Neural cell (in vitro differentiated cells): ENCODE measurements around the gene SLC27A2. TPM values are rescaled to one million over a fixed set of nuclear protein-coding genes. Genes with fewer than 3 reads are reported as not detected.

ENCODE experiments used
- H2AFZ ChIP-seq: fragments of 200-600, 300-800 bp; sonication (generic), shearing (Covaris generic); 2 replicates; pipeline ENCODE4 v1.6.0; 2014; ENCODE audit warnings: low read depth, mild to moderate bottlenecking, antibody characterized with exemption, low read length, moderate library complexity
- H3F3A ChIP-seq: fragments of 200-600 bp; shearing (Covaris generic); 2 replicates; pipeline ENCODE4 v1.6.1; 2016; ENCODE audit warnings: mild to moderate bottlenecking, moderate library complexity, mixed read lengths, antibody characterized with exemption, low read length; ENCODE audit not compliant: insufficient read depth, poor library complexity, severe bottlenecking
- H3K27ac ChIP-seq: fragments of 200-600, 300-800 bp; sonication (generic), shearing (Covaris generic); 2 replicates; pipeline ENCODE4 v1.5.1; 2014; ENCODE audit warnings: mild to moderate bottlenecking, low read length, moderate library complexity
- H3K27me3 ChIP-seq: fragments of 300-800, 200-600 bp; sonication (generic), shearing (Covaris generic); 2 replicates; pipeline ENCODE4 v1.6.0; 2014; ENCODE audit warnings: mild to moderate bottlenecking, low read depth, low read length, moderate library complexity; ENCODE audit not compliant: insufficient read depth
- H3K36me3 ChIP-seq: fragments of 300-800, 200-600 bp; sonication (generic), shearing (Covaris generic); 2 replicates; pipeline ENCODE4 v1.5.1; 2014; ENCODE audit warnings: mild to moderate bottlenecking, antibody characterized with exemption, low read length, moderate library complexity; ENCODE audit not compliant: insufficient read depth
- H3K4me2 ChIP-seq: fragments of 300-800, 200-600 bp; sonication (generic), shearing (Covaris generic); 2 replicates; pipeline ENCODE4 v1.6.0; 2014; ENCODE audit warnings: mild to moderate bottlenecking, low read length
- H3K4me3 ChIP-seq: fragments of 300-800, 200-600 bp; sonication (generic), shearing (Covaris generic); 2 replicates; pipeline ENCODE4 v1.5.1; 2014; ENCODE audit warnings: mild to moderate bottlenecking, low read length, moderate library complexity
- H3K79me2 ChIP-seq: fragments of 200-600 bp; shearing (Covaris generic); replicated peaks from 2 replicates; pipeline ENCODE4 v1.6.0; 2014; ENCODE audit warnings: mild to moderate bottlenecking, low read length, moderate library complexity; ENCODE audit not compliant: insufficient read depth
- H3K9ac ChIP-seq: fragments of 300-800, 200-600 bp; sonication (generic), shearing (Covaris generic); 2 replicates; pipeline ENCODE4 v1.6.1; 2016; ENCODE audit warnings: mild to moderate bottlenecking, low read length, mixed read lengths
- H3K9me2 ChIP-seq: fragments of 200-600 bp; shearing (Covaris generic); 2 replicates; pipeline ENCODE4 v1.6.1; 2016; ENCODE audit warnings: mild to moderate bottlenecking, low read length, mixed read lengths; ENCODE audit not compliant: insufficient read depth
- H3K9me3 ChIP-seq: fragments of 200-600, 300-800 bp; sonication (generic), shearing (Covaris generic); 2 replicates; pipeline ENCODE4 v1.6.1; 2016; ENCODE audit warnings: mild to moderate bottlenecking, mixed run types, low read length, moderate library complexity, mixed read lengths
- H4K20me1 ChIP-seq: fragments of 200-600 bp; shearing (Covaris generic); 2 replicates; pipeline ENCODE4 v1.6.1; 2016; ENCODE audit warnings: mild to moderate bottlenecking, mixed run types; ENCODE audit not compliant: insufficient read depth
- EP300 ChIP-seq: fragments of 450-650 bp; conservative IDR thresholded peaks from 2 replicates; pipeline ENCODE4 v1.6.1; 2014; ENCODE audit warnings: antibody characterized with exemption, mild to moderate bottlenecking, moderate library complexity; ENCODE audit not compliant: poor library complexity, severe bottlenecking
- EZH2 ChIP-seq: fragments of 200-600, 300-800 bp; shearing (Covaris generic), sonication (generic); IDR thresholded peaks from 2 replicates; pipeline ENCODE4 v1.6.1; 2014; ENCODE audit warnings: antibody characterized with exemption, low read length, borderline replicate concordance, mild to moderate bottlenecking; ENCODE audit not compliant: insufficient read depth, poor library complexity, severe bottlenecking
- MXI1 ChIP-seq: fragments of 450-650 bp; conservative IDR thresholded peaks from 2 replicates; pipeline ENCODE4 v1.6.1; 2014; ENCODE audit warnings: antibody characterized with exemption, mild to moderate bottlenecking; ENCODE audit not compliant: poor library complexity, severe bottlenecking
- POLR2AphosphoS5 ChIP-seq: IDR thresholded peaks from 2 replicates; pipeline ENCODE4 v1.6.1; 2012
- RAD21 ChIP-seq: fragments of 450-650 bp; conservative IDR thresholded peaks from 2 replicates; pipeline ENCODE4 v1.6.1; 2014; ENCODE audit warnings: antibody characterized with exemption, mild to moderate bottlenecking, moderate library complexity
- SMC3 ChIP-seq: fragments of 450-650 bp; conservative IDR thresholded peaks from 2 replicates; pipeline ENCODE4 v1.6.1; 2014; ENCODE audit warnings: antibody characterized with exemption, mild to moderate bottlenecking, moderate library complexity; ENCODE audit not compliant: poor library complexity
- TAF1 ChIP-seq: IDR thresholded peaks from 2 replicates; pipeline ENCODE4 v1.6.1; 2012; ENCODE audit warnings: low read depth
- polyA plus RNA-seq: library from polyadenylated mRNA; depleted of rRNA; stranded (reverse); fragments of >200 nt; gene quantifications from 2 replicates; pipeline ENCODE4 v1.2.3, GENCODE V29; 2014
- TF ChIP-seq, protein P1 (sequence below): IDR thresholded peaks from 2 replicates; pipeline ENCODE4 v1.6.1; 2012; ENCODE audit warnings: borderline replicate concordance
- TF ChIP-seq, protein P2 (sequence below): fragments of 450-650 bp; IDR thresholded peaks from 2 replicates; pipeline ENCODE4 v1.5.1; 2014; ENCODE audit warnings: antibody characterized with exemption, mild to moderate bottlenecking, moderate library complexity; ENCODE audit not compliant: poor library complexity, severe bottlenecking

The SLC27A2 gene
- polyA plus RNA-seq, 1 donor from 2014 or later, result 3.5 TPM

- no peaks in the 10 kb centered on the region for H3K27me3 ChIP-seq
- no peaks in the 10 kb centered on the region for H3K9me2 ChIP-seq
- no peaks in the 10 kb centered on the region for H3K79me2 ChIP-seq
- no peak overlapping the region for H3K4me3 ChIP-seq
- H2AFZ ChIP-seq, result no peak overlapping the region
- TF ChIP-seq, protein P1, sequence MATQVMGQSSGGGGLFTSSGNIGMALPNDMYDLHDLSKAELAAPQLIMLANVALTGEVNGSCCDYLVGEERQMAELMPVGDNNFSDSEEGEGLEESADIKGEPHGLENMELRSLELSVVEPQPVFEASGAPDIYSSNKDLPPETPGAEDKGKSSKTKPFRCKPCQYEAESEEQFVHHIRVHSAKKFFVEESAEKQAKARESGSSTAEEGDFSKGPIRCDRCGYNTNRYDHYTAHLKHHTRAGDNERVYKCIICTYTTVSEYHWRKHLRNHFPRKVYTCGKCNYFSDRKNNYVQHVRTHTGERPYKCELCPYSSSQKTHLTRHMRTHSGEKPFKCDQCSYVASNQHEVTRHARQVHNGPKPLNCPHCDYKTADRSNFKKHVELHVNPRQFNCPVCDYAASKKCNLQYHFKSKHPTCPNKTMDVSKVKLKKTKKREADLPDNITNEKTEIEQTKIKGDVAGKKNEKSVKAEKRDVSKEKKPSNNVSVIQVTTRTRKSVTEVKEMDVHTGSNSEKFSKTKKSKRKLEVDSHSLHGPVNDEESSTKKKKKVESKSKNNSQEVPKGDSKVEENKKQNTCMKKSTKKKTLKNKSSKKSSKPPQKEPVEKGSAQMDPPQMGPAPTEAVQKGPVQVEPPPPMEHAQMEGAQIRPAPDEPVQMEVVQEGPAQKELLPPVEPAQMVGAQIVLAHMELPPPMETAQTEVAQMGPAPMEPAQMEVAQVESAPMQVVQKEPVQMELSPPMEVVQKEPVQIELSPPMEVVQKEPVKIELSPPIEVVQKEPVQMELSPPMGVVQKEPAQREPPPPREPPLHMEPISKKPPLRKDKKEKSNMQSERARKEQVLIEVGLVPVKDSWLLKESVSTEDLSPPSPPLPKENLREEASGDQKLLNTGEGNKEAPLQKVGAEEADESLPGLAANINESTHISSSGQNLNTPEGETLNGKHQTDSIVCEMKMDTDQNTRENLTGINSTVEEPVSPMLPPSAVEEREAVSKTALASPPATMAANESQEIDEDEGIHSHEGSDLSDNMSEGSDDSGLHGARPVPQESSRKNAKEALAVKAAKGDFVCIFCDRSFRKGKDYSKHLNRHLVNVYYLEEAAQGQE, result no peak
- no peak for TF ChIP-seq MXI1
- TF ChIP-seq SMC3, result no peak
- TF ChIP-seq POLR2AphosphoS5, result no peak
- TF ChIP-seq, protein P2, sequence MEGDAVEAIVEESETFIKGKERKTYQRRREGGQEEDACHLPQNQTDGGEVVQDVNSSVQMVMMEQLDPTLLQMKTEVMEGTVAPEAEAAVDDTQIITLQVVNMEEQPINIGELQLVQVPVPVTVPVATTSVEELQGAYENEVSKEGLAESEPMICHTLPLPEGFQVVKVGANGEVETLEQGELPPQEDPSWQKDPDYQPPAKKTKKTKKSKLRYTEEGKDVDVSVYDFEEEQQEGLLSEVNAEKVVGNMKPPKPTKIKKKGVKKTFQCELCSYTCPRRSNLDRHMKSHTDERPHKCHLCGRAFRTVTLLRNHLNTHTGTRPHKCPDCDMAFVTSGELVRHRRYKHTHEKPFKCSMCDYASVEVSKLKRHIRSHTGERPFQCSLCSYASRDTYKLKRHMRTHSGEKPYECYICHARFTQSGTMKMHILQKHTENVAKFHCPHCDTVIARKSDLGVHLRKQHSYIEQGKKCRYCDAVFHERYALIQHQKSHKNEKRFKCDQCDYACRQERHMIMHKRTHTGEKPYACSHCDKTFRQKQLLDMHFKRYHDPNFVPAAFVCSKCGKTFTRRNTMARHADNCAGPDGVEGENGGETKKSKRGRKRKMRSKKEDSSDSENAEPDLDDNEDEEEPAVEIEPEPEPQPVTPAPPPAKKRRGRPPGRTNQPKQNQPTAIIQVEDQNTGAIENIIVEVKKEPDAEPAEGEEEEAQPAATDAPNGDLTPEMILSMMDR, result no peak
- TF ChIP-seq RAD21, result no peak
- no peak for TF ChIP-seq EP300
- no peak for TF ChIP-seq TAF1
- TF ChIP-seq EZH2, result no peak
- H3K9me3 ChIP-seq, result no peaks in the 10 kb centered on the region
- H3K27ac ChIP-seq, result no peak overlapping the region
- H3K9ac ChIP-seq, result no peak overlapping the region
- no peaks in the 10 kb centered on the region for H4K20me1 ChIP-seq
- no peaks in the 10 kb centered on the region for H3K36me3 ChIP-seq
- no peaks in the 10 kb centered on the region for H3F3A ChIP-seq
- no peak overlapping the region for H3K4me2 ChIP-seq
Measured at GRCh38 chr15:50210462-50211157, 28.6 kb downstream of the SLC27A2 start.

GRCh38 chr15:50218291-50218690, 36.3 kb downstream of the SLC27A2 start:
- TF ChIP-seq TAF1, result no peak
- TF ChIP-seq SMC3, result no peak
- no peak for TF ChIP-seq RAD21
- no peak for TF ChIP-seq EZH2
- TF ChIP-seq, protein P1, result no peak
- TF ChIP-seq MXI1, result no peak
- TF ChIP-seq EP300, result no peak
- TF ChIP-seq, protein P2, result no peak
- Histone ChIP-seq H3K79me2 (no peaks in the 10 kb centered on the region), H2AFZ (no peak overlapping the region)

More at GRCh38 chr15:50218291-50218690, 36.3 kb downstream of the SLC27A2 start:
- Histone ChIP-seq H3K27me3 (no peaks in the 10 kb centered on the region), H3K36me3 (no peaks in the 10 kb centered on the region), H3K9me2 (no peaks in the 10 kb centered on the region), H3K4me3 (no peak overlapping the region), H3K9ac (no peak overlapping the region), H3F3A (no peaks in the 10 kb centered on the region), H3K4me2 (no peak overlapping the region), H4K20me1 (no peaks in the 10 kb centered on the region), H3K9me3 (no peaks in the 10 kb centered on the region), H3K27ac (no peak overlapping the region)
